Vagina (tissue), 2 donors: ENCODE measurements around the gene SPACA7. TPM values are rescaled to one million over a fixed set of nuclear protein-coding genes. Genes with fewer than 3 reads are reported as not detected.

Experiments
- DNase-seq, 2 donors: peaks; one replicate each; pipeline ENCODE4 v3.0.0-alpha.2; 2017; ENCODE audit errors: extremely low spot score in 2 of 2
- H3K27ac ChIP-seq: fragments of 200-600 bp; sonication (generic); one replicate; pipeline ENCODE4 v1.5.1; 2019
- H3K27me3 ChIP-seq: fragments of 200-600 bp; sonication (generic); one replicate; pipeline ENCODE4 v1.5.1; 2019
- H3K36me3 ChIP-seq, 2 donors: fragments of 200-600 bp; sonication (generic); one replicate each; pipeline ENCODE4 v1.5.1; 2017 to 2019
- H3K4me1 ChIP-seq: fragments of 200-600 bp; sonication (generic); one replicate; pipeline ENCODE4 v1.5.1; 2019
- H3K4me3 ChIP-seq, 2 donors: fragments of 200-600 bp; sonication (generic); 1 replicate in 1 of 2; 2 replicates in 1 of 2; pipeline ENCODE4 v1.5.1; 2016 to 2019
- H3K9me3 ChIP-seq: fragments of 200-600 bp; sonication (generic); one replicate; pipeline ENCODE4 v1.5.1; 2019
- POLR2A ChIP-seq, 2 donors: fragments of 450-650 bp; IDR thresholded peaks; one replicate each; pipeline ENCODE4 v1.6.1; 2017; ENCODE audit warnings: antibody characterized with exemption in 2 of 2, mild to moderate bottlenecking in 2 of 2, moderate library complexity in 2 of 2
- POLR2AphosphoS5 ChIP-seq, 2 donors: sonication (generic); formaldehyde crosslinking; IDR thresholded peaks; one replicate each; pipeline ENCODE4 v1.9.0; 2017; ENCODE audit warnings: antibody characterized with exemption in 2 of 2, mild to moderate bottlenecking in 2 of 2, low read depth in 1 of 2; ENCODE audit not compliant: insufficient read depth in 1 of 2
- intact Hi-C: fragments of 100-400 bp; cut with DNase I; formaldehyde crosslinking; loops from one replicate; pipeline ENCODE4 v1.15.1; 2023
- total RNA-seq: library from RNA; depleted of rRNA; stranded (reverse); fragments of >200 nt; gene quantifications from one replicate; pipeline ENCODE4 v1.2.3, GENCODE V29; 2016
- TF ChIP-seq, protein P1 (sequence below), 3 experiments: fragments of 450-650 bp in 2 of 3; fragments of 200-600 bp in 1 of 3; sonication (generic) in 1 of 3; IDR thresholded peaks; one replicate each; pipeline ENCODE4 v1.5.1; 2017 to 2019; ENCODE audit warnings: antibody characterized with exemption in 3 of 3, mild to moderate bottlenecking in 2 of 3, moderate library complexity in 2 of 3

Gene SPACA7
- total RNA-seq, 1 donor from 2014 or later, result not detected

DNA sequence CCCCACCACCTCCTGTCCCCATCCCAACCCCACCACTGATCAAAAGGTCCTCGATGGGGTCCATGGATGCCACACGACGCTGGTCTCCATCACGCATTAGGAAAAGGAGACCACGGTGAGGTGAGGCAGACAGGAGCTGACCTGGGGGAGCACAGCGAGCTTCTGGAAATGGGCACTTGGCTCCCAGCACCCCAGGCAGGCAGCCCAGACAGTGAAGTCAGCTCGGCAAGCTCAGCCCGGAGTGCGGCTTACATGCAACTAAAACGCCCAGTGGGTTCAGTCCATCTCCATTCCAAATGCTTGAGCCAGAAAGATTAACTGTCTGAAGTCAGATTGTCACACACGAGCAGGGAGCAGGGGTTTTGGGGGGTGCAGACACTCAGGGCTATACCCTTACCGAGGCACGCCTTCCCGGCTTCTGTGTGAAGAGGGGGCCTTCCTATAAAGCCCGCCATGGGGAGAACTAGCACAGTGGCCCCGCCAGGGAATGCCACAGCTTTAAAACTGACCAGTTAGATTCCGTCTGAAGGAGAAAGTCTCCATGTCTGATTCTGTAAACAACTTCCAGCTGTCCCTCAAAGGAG is 79.4 kb downstream of the SPACA7 start:
- Histone ChIP-seq H3K4me3 (no peak overlapping the region), H3K27ac (no peak overlapping the region), H3K36me3 (no peaks in the 10 kb centered on the region), H3K9me3 (no peaks in the 10 kb centered on the region), H3K4me1 (no peaks in the 10 kb centered on the region), H3K27me3 (no peaks in the 10 kb centered on the region)
- intact Hi-C loops, result no loop called here
- TF ChIP-seq POLR2A (IDR thresholded peaks at IDR 0.05), result no peak
- TF ChIP-seq POLR2AphosphoS5 (IDR thresholded peaks at IDR 0.05; ENCODE audit: insufficient read depth in 1 of 2, low read depth in 1 of 2), result no peak
- TF ChIP-seq, protein P1, sequence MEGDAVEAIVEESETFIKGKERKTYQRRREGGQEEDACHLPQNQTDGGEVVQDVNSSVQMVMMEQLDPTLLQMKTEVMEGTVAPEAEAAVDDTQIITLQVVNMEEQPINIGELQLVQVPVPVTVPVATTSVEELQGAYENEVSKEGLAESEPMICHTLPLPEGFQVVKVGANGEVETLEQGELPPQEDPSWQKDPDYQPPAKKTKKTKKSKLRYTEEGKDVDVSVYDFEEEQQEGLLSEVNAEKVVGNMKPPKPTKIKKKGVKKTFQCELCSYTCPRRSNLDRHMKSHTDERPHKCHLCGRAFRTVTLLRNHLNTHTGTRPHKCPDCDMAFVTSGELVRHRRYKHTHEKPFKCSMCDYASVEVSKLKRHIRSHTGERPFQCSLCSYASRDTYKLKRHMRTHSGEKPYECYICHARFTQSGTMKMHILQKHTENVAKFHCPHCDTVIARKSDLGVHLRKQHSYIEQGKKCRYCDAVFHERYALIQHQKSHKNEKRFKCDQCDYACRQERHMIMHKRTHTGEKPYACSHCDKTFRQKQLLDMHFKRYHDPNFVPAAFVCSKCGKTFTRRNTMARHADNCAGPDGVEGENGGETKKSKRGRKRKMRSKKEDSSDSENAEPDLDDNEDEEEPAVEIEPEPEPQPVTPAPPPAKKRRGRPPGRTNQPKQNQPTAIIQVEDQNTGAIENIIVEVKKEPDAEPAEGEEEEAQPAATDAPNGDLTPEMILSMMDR (IDR thresholded peaks at IDR 0.05), result no peak
- peak; percentile 69 to 92 for DNase-seq

DNA sequence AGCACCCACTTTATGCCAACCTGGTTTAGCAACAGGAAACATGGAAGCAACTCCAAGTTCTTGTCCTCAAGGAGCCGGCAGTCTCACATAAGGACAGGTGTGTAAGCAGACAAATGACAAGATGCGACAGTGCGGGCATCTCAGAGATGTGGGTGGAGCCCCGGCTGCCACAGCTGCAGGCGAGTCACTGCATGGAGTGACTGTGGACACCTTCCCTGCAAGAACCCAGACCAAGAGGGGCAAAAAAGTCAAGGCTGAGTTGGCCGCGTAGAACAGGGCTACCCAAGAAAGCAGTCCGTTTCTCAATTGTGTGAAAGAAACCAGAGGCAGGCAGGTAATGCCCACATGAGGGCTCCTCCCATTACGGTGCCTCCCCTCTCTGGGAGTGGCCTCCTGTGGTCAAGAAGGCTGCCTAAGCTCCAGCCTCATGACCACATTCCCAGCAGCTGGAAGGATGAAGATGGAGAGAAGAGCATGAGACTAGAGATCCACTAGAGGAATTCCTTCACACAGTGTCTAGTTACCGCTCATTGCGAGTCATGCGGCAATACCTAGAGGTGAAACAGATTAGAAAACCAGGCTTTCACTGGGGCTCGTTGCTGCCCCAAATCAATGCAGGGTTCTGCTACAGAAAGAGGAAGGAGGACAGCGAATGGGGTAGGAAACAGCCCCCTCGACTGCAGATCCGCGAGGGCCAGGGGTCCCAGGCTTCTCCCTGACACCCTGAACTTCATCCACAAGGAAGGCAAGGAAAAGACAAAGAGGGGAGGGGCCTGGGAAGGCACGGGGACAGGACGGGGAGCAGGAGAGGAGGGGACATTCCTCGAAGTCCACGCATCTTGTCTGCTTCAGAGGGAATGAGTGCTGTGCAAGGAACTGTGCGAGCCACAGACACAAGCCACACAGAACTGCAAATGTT is 80.2 kb downstream of the SPACA7 start:
- H3K27me3 ChIP-seq, result no peaks in the 10 kb centered on the region
- DNase-seq, result peak; percentile 77
- TF ChIP-seq POLR2A (IDR thresholded peaks at IDR 0.05), result no peak
- TF ChIP-seq, protein P1 (IDR thresholded peaks at IDR 0.05), result no peak
- no peak for TF ChIP-seq POLR2AphosphoS5 (IDR thresholded peaks at IDR 0.05; ENCODE audit: insufficient read depth in 1 of 2, low read depth in 1 of 2)
- intact Hi-C loops, result no loop called here
- no peak overlapping the region for H3K4me3 ChIP-seq
- H3K27ac ChIP-seq, result no peak overlapping the region
- no peaks in the 10 kb centered on the region for H3K9me3 ChIP-seq
- no peaks in the 10 kb centered on the region for H3K4me1 ChIP-seq
- H3K36me3 ChIP-seq, result no peaks in the 10 kb centered on the region

DNA sequence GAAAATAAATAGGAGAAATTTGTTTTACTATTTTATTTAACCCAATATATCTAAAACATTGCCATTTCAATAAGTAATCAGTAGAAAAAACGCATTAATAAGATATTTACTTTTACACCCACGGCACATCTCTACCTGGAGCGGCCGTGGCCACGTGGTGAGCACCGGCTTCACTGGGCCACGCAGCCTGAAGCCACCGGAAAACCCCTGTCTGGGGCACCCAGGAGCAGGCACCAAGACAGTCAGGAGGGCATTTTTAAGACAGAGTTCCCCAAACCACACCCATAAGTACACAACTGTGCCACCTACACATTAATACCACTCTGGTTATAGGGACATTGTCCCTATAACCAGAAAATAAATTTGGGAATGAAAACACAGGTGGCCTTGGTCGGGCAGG is 80.9 kb downstream of the SPACA7 start:
- no peaks in the 10 kb centered on the region for H3K27me3 ChIP-seq
- no peak for TF ChIP-seq POLR2A (IDR thresholded peaks at IDR 0.05)
- TF ChIP-seq, protein P1 (IDR thresholded peaks at IDR 0.05), result no peak
- TF ChIP-seq POLR2AphosphoS5 (IDR thresholded peaks at IDR 0.05; ENCODE audit: insufficient read depth in 1 of 2, low read depth in 1 of 2), result no peak
- no peaks in the 10 kb centered on the region for H3K4me1 ChIP-seq
- intact Hi-C loops, result no loop called here
- H3K27ac ChIP-seq, result no peak overlapping the region
- H3K4me3 ChIP-seq, result no peak overlapping the region
- no peak for DNase-seq
- no peaks in the 10 kb centered on the region for H3K9me3 ChIP-seq
- no peaks in the 10 kb centered on the region for H3K36me3 ChIP-seq

DNA sequence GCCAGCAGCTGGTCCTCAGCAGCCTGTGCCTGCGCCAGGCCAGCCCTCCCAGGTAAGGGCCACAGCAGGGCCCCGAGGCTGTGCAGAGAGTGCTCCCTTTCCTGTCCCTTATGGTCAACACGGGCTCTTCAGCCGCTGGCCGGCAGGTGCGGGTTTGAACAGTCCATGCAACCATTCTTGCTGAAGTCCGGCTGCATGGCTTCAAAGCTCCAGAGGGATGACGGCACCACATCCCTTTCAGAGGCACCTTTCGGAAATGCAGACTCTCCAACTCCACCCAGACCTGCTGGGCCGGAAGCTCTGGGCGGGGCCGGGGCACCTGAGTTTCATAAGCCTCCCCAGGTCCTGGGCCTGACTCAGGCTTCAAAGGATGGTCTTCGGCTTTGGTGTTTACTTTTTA is 81.3 kb downstream of the SPACA7 start:
- peak in 1 of 2 donors; percentile 85 for DNase-seq
- H3K27ac ChIP-seq, result no peak overlapping the region
- no peak overlapping the region for H3K4me3 ChIP-seq
- no peak for TF ChIP-seq POLR2A (IDR thresholded peaks at IDR 0.05)
- TF ChIP-seq POLR2AphosphoS5 (IDR thresholded peaks at IDR 0.05; ENCODE audit: insufficient read depth in 1 of 2, low read depth in 1 of 2), result no peak
- TF ChIP-seq, protein P1 (IDR thresholded peaks at IDR 0.05), result no peak
- intact Hi-C loops, result no loop called here
- no peaks in the 10 kb centered on the region for H3K36me3 ChIP-seq
- H3K9me3 ChIP-seq, result no peaks in the 10 kb centered on the region
- H3K4me1 ChIP-seq, result no peaks in the 10 kb centered on the region
- H3K27me3 ChIP-seq, result no peaks in the 10 kb centered on the region

DNA sequence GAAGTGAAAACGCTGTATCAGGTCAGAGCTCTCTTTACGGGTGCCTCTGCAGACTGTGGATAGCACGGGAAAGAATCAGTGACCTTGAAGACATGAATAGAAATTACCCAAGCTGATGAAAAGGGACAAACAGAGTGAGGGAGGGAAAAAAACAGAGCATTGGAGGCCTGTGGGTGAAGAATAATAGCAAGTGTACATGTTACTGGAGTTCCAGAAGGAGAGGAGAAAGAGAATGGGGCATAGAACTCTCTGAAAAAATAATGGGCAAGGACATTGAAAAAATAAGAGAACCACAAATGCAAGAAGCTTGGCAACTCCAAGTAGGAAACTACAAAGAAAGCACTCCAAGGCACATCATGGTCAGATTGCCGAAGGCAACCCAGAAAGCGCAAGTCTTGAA is 86.3 kb downstream of the SPACA7 start:
- Histone ChIP-seq H3K4me1 (no peaks in the 10 kb centered on the region), H3K9me3 (no peaks in the 10 kb centered on the region), H3K4me3 (no peak overlapping the region), H3K27me3 (no peaks in the 10 kb centered on the region), H3K36me3 (no peaks in the 10 kb centered on the region), H3K27ac (no peak overlapping the region)
- DNase-seq, result no peak
- TF ChIP-seq POLR2AphosphoS5 (IDR thresholded peaks at IDR 0.05; ENCODE audit: insufficient read depth in 1 of 2, low read depth in 1 of 2), result no peak
- no peak for TF ChIP-seq POLR2A (IDR thresholded peaks at IDR 0.05)
- TF ChIP-seq, protein P1 (IDR thresholded peaks at IDR 0.05), result no peak
- intact Hi-C loops, result no loop called here
